GM12892 (cell line): Measurements from ENCODE around the gene WNT16.

ENCODE experiments used
- POLR2A ChIP-seq: IDR thresholded peaks from 2 replicates; pipeline ENCODE4 v1.6.1; 2011; ENCODE audit warnings: low read depth, low read length, control low read depth
- POLR2AphosphoS5 ChIP-seq: IDR thresholded peaks from 2 replicates; pipeline ENCODE4 v1.6.1; 2011; ENCODE audit warnings: low read depth, low read length, control low read depth

DNA sequence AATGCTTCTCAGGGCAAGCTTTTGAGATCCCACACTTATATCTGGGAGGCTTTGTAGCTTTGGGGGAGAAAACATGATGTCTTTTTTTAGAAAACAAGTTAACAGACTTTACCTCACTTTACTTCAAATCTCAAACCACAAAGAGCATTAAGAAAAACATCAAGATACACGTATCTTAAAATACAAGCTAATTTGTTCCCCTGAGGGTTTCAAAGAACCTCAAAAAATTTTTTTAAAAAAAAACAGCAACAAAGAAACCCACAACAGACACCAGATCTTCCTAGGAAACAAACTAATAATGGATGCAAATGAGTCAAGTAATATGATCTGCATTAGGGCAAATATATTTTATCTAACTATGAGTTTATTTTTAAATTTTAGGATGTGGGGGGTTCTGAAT, 42.6 kb downstream of the WNT16 start:
- TF ChIP-seq POLR2AphosphoS5 (no peak), POLR2A (no peak)
